SKM-1 treated with dmso at 0.1 percent for 144 hours (cell line): ENCODE results near the gene TAS2R4.
"Not testable (repeated sequence)": the region's sequence is repeated elsewhere in the genome, so short reads cannot be mapped to it uniquely, and the experiment has no call there.

ENCODE experiments used
- DNase-seq: peaks from one replicate; lab custom pipeline; 2025; ENCODE audit not compliant: unreplicated experiment; lab: John Stamatoyannopoulos, UW

TAS2R4 gene

GRCh38 chr7:141822432-141822831 lies 46.0 kb downstream of the TAS2R4 start:
- DNase-seq: not testable (repeated sequence)
